Activated CD8-positive, alpha-beta memory T cell treated with anti-CD3 and anti-CD28 coated beads, Interleukin-2, amount 50 U/mL, for 24 hours (primary cell): ENCODE measurements around the gene KCNQ4.

Source experiments
- DNase-seq: peaks from one replicate; pipeline ENCODE4 v3.0.0-alpha.2; 2020; ENCODE audit errors: extremely low read depth

Gene KCNQ4

DNA sequence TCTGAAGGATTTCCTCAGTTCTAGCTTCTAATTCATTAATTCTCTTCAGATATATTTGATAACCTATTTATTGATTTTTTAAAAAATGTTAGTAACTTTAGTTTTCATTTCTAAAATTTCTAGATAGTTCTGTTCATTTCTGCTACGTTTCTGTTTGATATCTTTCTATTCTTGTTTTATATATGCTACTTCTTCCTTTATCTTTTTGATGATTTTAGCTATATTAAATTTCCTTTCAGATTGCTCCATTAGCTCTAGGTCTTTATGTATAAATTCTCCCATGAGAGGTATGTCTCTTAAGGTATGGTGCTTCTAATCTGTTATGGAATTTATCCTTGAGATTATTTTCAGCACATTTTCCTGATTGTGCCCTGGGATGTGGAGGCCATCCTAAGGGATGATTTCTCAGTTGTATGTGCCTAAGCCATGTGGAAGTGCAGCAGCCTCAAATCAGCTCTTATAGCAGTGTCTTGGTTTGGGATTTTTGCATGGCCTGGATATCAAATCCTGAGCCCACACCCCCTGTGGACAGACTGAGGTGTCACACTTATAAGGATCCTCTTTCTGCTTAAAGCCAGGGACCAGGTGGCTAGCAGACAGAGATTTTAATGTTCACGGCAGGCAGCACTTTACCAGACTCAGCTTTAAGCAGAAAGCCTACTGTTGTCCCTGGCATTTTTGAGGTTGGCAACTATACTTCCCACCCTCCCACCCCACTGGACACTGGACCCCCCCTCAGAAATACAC, 6.2 kb upstream of the KCNQ4 start:
- no peak for DNase-seq

DNA sequence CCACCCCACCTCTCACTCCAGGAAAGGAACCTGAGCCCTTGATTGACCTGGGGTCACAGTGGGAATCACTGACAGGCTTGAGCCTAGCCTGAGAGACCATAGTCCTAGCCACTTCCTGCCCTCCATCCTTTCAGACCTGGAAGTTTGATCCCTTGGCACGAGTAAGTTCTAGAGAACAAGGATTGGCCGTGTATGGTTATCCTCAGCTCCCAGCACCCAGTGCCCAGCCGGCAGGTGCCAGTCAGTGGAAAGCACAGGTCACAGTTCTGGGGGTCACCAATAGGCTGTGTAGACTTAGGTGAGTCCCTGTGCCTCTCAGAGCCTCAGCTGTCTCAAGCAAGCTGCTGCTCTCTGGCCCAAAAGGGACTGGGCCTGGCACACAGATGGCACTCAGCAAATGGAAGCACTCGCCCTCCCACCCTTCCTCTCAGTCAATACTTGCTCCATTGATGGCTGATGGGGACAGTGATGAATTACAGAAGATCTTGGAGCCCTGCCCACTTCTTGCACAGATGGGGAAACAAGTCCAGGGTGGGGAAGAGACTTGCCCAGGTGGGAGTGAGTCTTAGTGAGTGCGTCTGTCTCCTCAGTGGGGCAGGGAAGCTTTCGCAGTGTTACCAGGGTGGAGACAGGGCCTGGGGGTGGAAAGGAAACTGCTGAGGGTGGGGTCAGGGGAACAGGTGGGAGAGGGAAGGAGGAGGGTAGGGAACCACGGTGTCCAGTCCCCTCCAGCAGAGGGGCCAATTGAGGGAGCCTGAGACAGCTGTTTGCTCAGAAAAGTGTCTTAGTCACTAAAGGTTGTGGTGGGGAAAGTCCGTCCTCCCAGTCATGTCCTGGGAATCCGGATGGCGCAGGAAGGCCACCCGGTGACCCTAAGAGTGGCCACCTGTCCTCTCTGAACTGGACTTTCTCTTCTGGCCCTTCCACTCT, 2.6 kb upstream of the KCNQ4 start:
- no peak for DNase-seq

DNA sequence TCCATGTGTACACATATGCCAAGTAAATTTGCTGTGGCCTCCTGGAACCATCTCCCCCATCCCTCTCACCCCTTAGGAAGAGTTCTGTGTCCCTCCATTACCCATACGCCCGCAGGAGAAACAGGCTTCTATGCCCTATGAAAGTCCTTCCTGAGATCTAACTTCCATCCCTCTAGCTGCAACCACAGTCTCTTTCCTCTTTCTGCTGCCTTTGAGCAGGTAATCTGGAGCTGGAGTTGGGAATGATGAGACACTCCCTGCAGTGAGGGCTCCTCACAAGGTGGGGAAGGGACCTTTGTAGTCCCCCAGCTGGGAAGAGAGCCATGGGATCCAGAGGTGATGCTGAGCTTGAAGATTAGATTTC, 2.0 kb upstream of the KCNQ4 start:
- DNase-seq: no peak

DNA sequence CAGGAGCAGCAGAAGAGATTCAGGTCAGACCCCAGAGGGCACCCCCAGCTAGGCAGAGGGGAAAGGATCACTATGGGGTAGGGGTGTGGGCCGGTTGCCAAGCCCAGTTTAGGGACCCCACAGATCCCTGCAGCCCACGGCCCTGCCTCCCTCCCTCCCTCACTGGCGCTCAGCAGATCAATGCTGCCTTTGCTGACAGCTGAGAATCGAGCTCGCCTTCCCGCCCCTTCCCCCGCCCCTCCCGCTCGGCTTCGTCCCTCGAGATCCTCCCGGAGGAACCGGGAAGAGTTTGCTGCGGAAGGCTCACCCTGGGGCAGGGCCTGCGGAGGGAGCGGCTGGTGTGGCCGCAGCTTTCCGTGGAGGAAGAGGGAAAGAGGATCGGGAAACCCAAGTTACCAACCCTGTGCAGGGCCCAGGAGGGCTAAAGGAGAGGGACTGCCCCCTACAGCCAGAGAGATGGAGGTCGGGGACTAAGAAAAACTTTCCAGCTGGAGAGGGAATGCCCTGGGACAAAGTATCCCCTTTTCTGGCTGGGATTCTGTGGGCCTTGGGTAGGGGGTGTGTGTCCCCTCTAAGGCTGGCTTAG, 1.1 kb upstream of the KCNQ4 start:
- DNase-seq: no peak

DNA sequence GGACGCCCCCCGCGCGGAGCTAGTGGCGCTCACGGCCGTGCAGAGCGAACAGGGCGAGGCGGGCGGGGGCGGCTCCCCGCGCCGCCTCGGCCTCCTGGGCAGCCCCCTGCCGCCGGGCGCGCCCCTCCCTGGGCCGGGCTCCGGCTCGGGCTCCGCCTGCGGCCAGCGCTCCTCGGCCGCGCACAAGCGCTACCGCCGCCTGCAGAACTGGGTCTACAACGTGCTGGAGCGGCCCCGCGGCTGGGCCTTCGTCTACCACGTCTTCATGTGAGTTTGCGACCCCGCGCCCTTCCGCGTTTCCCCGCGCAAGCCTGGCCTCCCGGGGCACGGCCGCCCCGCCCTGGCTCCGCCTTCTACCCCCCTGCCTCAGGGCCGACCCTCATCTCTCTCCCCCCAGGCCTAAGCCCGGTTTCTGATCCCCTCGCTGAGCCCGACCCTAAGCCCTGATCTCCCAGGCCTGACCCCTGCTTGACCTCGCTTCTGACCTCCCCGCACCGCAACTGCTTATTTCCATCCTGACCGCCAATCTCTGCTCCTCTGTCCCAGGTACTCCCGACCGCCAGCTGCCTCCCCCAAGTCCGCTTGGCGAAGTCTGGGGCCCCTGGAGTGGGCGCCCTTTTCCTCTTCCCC, 669 bp downstream of the KCNQ4 start:
- DNase-seq: no peak

DNA sequence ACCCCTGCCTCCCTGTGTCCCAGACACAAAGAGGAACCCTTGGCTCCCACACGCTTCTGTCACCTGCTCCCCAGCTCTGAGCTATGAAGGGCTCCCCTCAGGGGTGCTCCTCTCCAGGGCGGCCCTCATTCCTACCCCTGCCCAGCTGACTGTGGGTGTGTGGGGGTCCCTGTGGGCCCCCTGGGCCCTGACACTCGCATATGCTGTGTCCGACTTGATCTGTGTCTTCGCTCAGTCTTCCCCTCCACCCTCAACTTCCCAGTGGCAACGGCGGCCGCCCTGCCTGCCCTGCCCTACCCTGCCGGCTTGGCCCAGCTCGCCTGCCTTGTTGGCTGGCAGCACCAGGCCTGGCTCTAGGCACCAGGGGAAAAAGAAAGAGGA, 1.2 kb downstream of the KCNQ4 start:
- DNase-seq: no peak

DNA sequence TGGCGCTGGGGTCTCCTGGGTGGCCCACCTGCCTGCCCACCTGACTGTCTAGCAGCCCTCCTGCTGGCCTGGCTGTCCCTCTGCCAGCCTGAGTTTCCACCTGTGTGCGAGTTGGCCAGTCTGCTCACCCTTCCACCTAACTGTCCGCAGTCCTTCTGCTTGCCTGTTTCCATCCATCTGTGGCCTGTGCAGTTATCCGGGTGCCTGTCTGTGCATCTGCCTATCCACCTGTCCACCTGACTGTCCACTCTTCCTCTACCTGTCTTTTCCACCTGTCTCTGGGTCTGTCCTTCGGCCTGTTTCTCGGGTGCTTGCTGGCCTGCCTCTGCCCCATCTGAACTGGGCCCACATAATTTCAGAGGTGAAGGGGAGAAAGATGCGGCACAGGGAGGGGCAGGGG, 1.9 kb downstream of the KCNQ4 start:
- DNase-seq: no peak

GRCh38 chr1:40786171-40786994, 2.8 kb downstream of the KCNQ4 start:
- no peak for DNase-seq

GRCh38 chr1:40786995-40787705, 3.6 kb downstream of the KCNQ4 start:
- DNase-seq: no peak

DNA sequence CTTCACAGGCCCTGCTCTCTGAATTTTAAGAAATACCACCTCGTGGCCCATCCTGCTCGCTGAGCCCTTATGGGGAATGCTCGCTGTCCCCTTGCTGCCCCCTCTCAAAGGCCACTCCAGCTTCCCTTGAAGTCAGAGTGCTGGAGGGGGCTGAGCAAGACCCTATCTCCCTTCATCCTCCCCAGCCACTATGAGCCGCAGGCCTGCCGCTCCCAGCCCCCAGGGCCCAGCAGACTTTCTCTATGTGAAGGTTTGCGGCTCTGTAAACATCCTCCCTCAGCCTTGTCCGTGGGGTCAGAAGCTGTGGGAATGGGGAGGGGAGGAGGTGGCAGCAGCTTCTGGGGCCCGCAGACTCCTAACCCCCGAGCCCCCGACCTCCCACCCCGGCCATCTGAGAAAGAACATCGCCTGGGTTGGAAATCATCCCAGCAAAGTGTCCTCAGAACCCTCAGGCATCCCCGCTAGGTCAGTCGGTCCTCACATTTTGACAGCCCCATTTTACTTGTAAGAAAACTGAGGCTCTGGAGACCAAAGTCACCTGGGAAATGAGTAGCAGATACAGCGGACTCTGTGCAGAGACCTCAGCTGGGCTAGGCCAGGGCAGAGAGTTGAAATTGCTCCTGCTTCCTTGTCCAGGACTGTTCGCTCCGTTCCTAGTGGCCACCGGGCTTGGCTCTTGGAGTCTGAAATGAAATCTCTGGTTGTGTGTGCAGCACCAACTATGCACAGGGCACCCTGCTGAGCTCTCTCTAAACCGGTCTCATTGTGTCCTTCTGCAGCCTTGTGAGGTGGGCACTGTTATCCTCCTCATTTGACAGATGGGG, 4.4 kb downstream of the KCNQ4 start:
- no peak for DNase-seq

- no peak for DNase-seq
These were observed 5.2 kb downstream of the KCNQ4 start for GRCh38 chr1:40788561-40789341.

DNA sequence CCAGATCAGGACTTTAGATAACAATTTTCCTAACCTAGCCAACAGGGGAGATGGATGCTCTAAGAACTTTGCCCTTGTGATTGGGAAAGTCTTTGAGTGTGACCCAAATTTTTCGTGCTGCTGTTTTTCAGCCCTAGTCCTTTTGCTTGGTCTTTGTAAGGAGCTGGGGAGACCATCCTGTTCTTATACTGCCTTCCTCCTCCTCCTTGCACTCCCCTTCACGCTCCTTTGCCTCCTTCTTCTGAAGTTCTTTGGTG, 5.7 kb downstream of the KCNQ4 start:
- DNase-seq: no peak

GRCh38 chr1:40789661-40790430, 6.3 kb downstream of the KCNQ4 start:
- no peak for DNase-seq

GRCh38 chr1:40792036-40792435, 8.4 kb downstream of the KCNQ4 start:
- DNase-seq: no peak

DNA sequence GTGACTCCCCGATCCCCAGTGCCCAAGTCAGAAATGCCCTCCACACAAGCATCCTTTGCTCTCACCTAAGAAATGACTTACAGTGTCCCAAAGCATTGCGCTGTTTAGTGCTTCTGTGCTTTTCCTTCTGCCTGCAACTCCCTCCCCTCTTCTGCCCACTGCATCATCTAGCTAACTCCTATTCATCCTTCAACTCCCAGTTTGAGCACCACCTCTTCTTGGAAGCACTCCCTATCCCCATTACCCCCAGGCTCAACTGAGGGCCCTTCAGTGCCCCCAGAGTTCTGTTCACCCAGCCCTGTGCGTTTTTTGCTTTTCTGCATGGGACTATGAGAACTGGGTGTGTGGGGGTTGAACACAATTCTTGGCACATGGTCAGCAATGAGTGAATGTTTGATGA, 10.0 kb downstream of the KCNQ4 start:
- no peak for DNase-seq

DNA sequence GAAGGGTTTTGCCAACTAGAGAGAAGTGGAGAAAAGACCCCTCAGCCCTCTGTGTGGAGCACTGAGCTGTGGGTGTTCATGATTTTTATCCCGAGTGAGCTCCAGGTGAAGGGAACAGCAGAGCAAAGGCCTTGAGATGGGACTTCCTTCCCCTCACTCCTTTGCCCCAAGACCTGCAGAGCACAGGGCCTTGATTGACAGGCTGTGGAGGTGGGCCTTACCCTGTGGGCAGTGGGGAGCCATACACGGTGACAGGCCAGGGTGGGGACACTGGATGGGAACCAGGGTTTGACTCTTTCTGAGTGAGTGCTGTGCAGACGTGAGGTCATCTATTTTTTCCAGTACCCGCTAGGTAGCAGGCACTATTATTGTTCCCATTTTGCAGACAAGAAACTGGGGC, 10.5 kb downstream of the KCNQ4 start:
- no peak for DNase-seq

DNA sequence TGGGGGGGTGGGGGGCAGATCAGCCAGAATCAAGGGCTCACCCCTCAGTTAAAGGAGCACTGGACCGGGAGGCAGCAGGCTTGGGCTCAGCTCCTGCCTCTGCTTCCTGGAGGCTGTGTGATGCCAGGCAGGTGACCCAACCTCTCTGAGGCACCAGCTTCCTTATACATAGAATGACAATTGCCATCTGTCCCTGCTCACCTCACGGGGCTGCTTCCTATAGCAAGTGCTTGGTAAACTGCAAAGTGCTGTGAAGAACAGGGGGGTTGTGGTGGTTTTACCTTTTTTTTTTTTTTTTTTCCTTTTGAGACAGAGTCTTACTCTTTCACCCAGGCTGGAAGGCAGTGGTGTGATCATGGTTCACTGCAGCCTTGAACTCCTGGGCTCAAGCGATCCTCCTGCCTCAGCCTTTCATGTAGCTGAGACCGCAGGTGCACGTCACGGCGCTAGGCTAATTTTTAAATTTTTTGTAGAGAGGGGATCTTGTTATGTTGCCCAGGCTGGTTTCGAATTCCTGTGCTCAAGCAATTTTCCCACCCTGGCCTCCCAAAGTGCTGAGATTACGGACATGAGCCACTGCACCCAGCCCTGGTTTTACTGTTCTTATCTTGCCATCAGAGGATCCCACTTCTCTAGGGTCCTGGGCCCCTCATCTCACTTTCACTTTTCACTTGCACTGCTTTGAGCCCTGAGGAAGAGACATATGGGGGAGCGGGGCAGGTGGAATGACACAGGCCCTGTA, 11.6 kb downstream of the KCNQ4 start:
- DNase-seq: no peak
